ENCODE data around the gene BCL11B.

The BCL11B gene

GRCh38 chr14:99205086-99205688 lies 66.8 kb downstream of the BCL11B start:
- Histone ChIP-seq H3K9me3 (no peaks in the 10 kb centered on the region), H3K36me3 (no peaks in the 10 kb centered on the region), H3K4me1 (ENCODE audit: control insufficient read depth in 1 of 2, insufficient read depth in 1 of 2, low read depth in 1 of 2, low read length in 1 of 2) (no peaks in the 10 kb centered on the region), H3K27me3 (no peaks in the 10 kb centered on the region), H3K27ac (no peak overlapping the region), H3K4me3 (ENCODE audit: low read depth in 1 of 2, low read length in 1 of 2) (no peak overlapping the region)
- no peak for TF ChIP-seq CTCF (IDR thresholded peaks at IDR 0.05)

- Histone ChIP-seq H3K9me3 (no peaks in the 10 kb centered on the region), H3K4me1 (ENCODE audit: control insufficient read depth in 1 of 2, insufficient read depth in 1 of 2, low read depth in 1 of 2, low read length in 1 of 2) (no peaks in the 10 kb centered on the region), H3K27me3 (peaks cover 6% of the 10 kb centered on the region), H3K36me3 (no peaks in the 10 kb centered on the region), H3K27ac (no peak overlapping the region), H3K4me3 (ENCODE audit: low read depth in 1 of 2, low read length in 1 of 2) (no peak overlapping the region)
- TF ChIP-seq CTCF (IDR thresholded peaks at IDR 0.05): no peak
Observed at GRCh38 chr14:99203801-99204200, 68.2 kb downstream of the BCL11B start.

- Histone ChIP-seq H3K27me3 (peaks cover 13% of the 10 kb centered on the region), H3K9me3 (no peaks in the 10 kb centered on the region), H3K36me3 (no peaks in the 10 kb centered on the region), H3K27ac (no peak overlapping the region), H3K4me1 (ENCODE audit: control insufficient read depth in 1 of 2, insufficient read depth in 1 of 2, low read depth in 1 of 2, low read length in 1 of 2) (no peaks in the 10 kb centered on the region), H3K4me3 (ENCODE audit: low read depth in 1 of 2, low read length in 1 of 2) (no peak overlapping the region)
- no peak for TF ChIP-seq CTCF (IDR thresholded peaks at IDR 0.05)
Observed at GRCh38 chr14:99203080-99203479, 68.9 kb downstream of the BCL11B start.

- Histone ChIP-seq H3K4me1 (ENCODE audit: control insufficient read depth in 1 of 2, insufficient read depth in 1 of 2, low read depth in 1 of 2, low read length in 1 of 2) (no peaks in the 10 kb centered on the region), H3K36me3 (no peaks in the 10 kb centered on the region), H3K9me3 (no peaks in the 10 kb centered on the region), H3K4me3 (ENCODE audit: low read depth in 1 of 2, low read length in 1 of 2) (no peak overlapping the region), H3K27ac (no peak overlapping the region), H3K27me3 (peaks cover 19% of the 10 kb centered on the region)
- no peak for TF ChIP-seq CTCF (IDR thresholded peaks at IDR 0.05)
Observed at GRCh38 chr14:99202516-99202915, 69.5 kb downstream of the BCL11B start.

GRCh38 chr14:99201351-99202073 lies 70.5 kb downstream of the BCL11B start:
- Histone ChIP-seq H3K9me3 (no peaks in the 10 kb centered on the region), H3K27ac (no peak overlapping the region), H3K36me3 (no peaks in the 10 kb centered on the region), H3K27me3 (peaks cover 24% of the 10 kb centered on the region), H3K4me1 (ENCODE audit: control insufficient read depth in 1 of 2, insufficient read depth in 1 of 2, low read depth in 1 of 2, low read length in 1 of 2) (no peaks in the 10 kb centered on the region), H3K4me3 (ENCODE audit: low read depth in 1 of 2, low read length in 1 of 2) (no peak overlapping the region)
- TF ChIP-seq CTCF (IDR thresholded peaks at IDR 0.05): no peak

Measured in neutrophil (primary cell).